NCI-H187 treated with DMSO at 0.1 percent for 48 hours (cell line): ENCODE results near the gene SYNPO2L.
"Not testable (repeated sequence)": the region's sequence is repeated elsewhere in the genome, so short reads cannot be mapped to it uniquely, and the experiment has no call there.

Experiments
- DNase-seq: peaks from one replicate; lab custom pipeline; 2025; lab: John Stamatoyannopoulos, UW

SYNPO2L gene

GRCh38 chr10:73655990-73656298 is at the start of gene SYNPO2L:
TSS of gene SYNPO2L (minus strand) at chr10:73656029. CDS start at chr10:73655922, 107 bp downstream.
- no peak for DNase-seq

DNA sequence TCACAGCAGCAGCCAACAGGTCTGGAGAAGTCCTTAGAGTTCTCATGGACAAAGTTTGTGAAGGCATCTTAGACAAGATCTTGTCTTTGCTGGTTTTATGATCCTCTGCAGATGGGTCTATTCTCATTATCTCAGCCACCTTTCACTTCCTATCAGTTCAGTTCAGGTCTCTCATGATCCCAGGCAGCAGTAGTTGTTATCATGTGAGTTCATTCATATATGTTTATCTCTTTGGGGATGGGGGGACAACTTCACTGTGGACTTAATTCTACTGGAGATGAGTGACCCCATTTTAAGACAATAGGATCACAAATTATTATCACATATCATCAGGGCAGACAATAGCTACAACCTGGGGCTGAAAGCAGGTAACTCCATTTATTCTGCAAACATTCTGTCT is 48.1 kb upstream of the SYNPO2L start:
- not testable (repeated sequence) for DNase-seq

- not testable (repeated sequence) for DNase-seq
Measured at GRCh38 chr10:73698819-73699218, 43.0 kb upstream of the SYNPO2L start.

- DNase-seq: not testable (repeated sequence)
Measured at GRCh38 chr10:73697675-73698159, 41.9 kb upstream of the SYNPO2L start, which contains the start of gene AGAP5. TSS of gene AGAP5 (minus strand) at chr10:73698109. CDS start at chr10:73697755, 354 bp downstream.

GRCh38 chr10:73695302-73695701 is 39.5 kb upstream of the SYNPO2L start:
- DNase-seq: not testable (repeated sequence)

DNA sequence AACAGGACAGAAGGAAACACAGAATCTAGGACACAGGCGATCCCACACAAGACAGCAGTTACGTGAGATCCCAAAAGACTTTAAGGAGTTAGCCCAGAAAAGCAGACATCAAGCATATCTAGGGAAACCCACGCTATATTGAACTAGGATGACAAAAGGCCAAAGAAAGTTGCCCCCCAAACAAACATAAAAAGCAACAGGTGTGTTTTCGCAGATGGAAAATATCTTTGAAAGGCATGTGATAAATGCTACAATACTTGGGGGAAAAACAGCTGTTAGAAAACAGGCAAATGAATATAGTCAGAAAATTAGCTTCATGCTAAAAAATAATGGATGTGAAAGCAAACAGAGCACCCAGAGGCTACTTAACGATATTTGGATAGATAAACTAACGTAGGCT is 34.9 kb upstream of the SYNPO2L start:
- DNase-seq: not testable (repeated sequence)

GRCh38 chr10:73689596-73689995 is 33.8 kb upstream of the SYNPO2L start:
- not testable (repeated sequence) for DNase-seq

DNA sequence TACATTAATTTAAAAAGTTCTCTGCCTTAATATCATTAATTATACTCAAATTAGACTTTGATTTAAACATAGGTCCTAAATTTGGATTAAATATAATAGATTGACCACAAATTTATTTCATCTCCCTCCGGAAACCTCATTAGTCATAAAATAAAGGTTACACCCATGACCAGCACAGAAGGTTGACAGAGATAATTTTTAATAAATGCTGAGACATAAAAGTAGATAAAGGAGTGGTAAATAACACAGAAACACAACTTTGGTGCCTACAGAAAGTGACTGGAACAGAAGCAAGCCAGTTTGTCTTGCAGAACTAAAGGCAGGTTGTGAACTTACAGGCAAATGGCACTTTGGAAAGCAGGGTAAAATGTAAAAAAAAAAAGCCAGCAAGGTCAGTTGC is 31.8 kb upstream of the SYNPO2L start:
- not testable (repeated sequence) for DNase-seq

- DNase-seq: not testable (repeated sequence)
Measured at GRCh38 chr10:73674546-73674945, 18.7 kb upstream of the SYNPO2L start.

- DNase-seq: not testable (repeated sequence)
Measured at GRCh38 chr10:73668378-73668777, 12.5 kb upstream of the SYNPO2L start.

DNA sequence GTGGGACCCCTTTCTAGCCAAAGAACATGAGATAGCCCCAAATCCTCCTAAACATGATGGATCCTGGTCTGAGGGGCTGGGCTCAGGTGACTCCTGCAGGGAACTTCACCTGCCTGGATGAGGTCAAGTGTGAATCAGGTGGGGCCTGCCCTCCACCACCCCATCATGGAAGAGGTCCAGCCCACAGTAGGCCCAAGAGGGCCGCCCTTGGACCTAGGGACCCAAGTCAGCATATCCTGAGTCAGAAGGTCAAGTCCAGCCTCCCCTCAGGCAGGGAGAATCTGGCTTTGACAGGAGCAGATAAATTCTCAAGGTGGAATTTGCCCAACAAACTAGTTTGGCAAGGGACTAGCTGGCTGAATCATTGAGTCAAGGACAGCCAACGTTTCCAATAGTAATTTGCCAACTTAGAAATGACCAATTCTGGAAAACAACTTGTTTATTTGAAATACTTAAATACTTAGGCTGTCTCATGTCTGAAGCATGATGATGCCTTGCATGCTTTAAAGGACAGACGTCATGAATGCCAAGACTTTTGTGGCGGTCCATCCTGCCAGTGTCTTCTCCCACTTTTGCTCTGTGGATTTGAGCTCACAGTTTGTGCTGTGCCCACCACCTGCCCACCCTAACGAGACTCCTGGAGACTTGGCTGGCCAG is 10.5 kb upstream of the SYNPO2L start:
- DNase-seq: not testable (repeated sequence)

DNA sequence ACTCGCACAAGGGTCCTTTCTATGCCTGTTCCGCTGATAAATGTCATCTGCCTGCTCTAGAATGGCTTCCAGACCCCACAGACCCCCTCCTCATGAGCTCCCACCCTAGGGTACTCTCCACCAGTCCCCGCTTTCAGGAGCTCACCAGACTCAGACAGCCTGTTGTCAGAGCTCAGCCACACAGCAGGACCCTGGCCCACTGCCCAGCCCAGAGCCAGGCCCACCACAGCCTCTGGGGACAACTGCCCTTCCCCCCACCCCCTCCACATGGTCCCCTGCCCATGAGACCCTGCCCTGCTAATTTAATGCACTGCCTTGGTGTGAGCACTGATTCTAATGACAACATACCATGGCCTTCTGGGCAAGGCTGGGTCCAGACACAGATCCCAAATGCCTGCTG is 9.8 kb upstream of the SYNPO2L start:
- DNase-seq: not testable (repeated sequence)

GRCh38 chr10:73664156-73665040 is 8.6 kb upstream of the SYNPO2L start:
- not testable (repeated sequence) for DNase-seq

GRCh38 chr10:73663621-73664020 is 7.8 kb upstream of the SYNPO2L start:
- DNase-seq: not testable (repeated sequence)

GRCh38 chr10:73662705-73663104 is 6.9 kb upstream of the SYNPO2L start:
- not testable (repeated sequence) for DNase-seq

DNA sequence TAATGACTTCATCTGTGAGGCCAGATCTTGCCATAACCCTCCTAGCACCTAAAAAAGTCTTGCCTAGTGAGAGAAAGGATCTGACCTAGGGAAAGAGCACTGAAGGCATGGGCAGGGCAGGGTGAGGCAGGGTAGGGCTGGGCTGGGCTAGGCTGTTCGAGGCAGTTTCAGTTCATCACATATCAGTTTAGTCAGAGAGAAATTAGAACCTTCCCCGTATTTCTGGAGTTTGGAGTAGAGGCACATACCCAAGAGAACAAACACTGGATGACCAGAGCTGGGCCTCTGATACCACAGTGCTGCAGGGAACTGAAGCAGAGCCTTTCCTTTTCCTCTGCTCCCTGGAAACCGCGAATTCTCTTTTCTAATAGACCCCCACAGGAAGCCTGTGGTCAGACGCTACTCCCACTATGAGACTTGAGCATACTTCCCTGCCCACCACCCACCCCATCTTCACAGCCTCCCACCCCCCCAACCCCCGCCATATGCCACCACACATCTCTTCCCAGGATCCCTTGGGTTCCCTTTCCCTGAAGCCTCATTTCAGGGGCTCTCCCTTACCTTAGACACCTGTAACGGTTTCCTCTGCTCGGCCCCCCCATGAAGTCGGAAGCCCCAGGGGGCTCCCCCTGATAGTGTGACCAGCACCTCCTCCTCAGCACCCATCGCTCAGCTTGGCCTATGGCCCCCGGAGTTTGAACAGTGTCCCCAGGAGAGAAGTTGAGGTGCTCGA is 406 bp downstream of the SYNPO2L start:
- no peak for DNase-seq

DNA sequence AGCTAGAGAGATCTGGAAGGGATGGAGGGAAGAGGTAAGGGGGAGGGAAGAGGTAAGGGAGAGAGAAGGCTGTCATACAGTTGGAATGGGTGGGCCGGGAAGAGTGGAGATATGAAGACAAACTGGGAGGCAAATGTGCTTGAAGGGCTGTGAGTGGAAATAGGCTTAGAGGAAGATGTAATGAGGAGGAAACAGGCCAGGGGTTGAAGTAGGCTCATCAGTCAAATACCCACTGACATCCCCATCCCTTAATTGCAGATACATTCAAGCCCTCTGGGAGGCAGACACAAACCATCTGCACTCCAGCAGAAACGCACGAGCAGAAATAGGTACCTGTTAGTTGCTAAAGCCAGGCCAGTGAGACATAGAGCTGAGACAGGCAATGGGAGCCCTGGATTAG is 2.1 kb downstream of the SYNPO2L start:
- no peak for DNase-seq

- DNase-seq: no peak
Measured at GRCh38 chr10:73653195-73653594, 2.6 kb downstream of the SYNPO2L start.

- no peak for DNase-seq
Measured at GRCh38 chr10:73650537-73651331, 5.1 kb downstream of the SYNPO2L start.

GRCh38 chr10:73649876-73650536 is 5.8 kb downstream of the SYNPO2L start:
- DNase-seq: no peak
